Measurements from ENCODE around the gene CTNS.

The CTNS gene

GRCh38 chr17:3663102-3664011 is 26.8 kb downstream of the CTNS start:
- H3K27ac Mint-ChIP-seq, result no peak overlapping the region
- H3K27me3 Mint-ChIP-seq, result no peaks in the 10 kb centered on the region
- H3K4me3 Mint-ChIP-seq, result no peak overlapping the region
- no peaks in the 10 kb centered on the region for H3K9me3 Mint-ChIP-seq (ENCODE audit: low read depth)
- no peaks in the 10 kb centered on the region for H3K36me3 Mint-ChIP-seq
- peaks cover 11% of the 10 kb centered on the region for H3K4me1 Mint-ChIP-seq (ENCODE audit: low read depth)

GRCh38 chr17:3665834-3666233 is 29.3 kb downstream of the CTNS start:
- Mint-ChIP-seq H3K27ac (no peak overlapping the region), H3K9me3 (ENCODE audit: low read depth) (no peaks in the 10 kb centered on the region), H3K27me3 (no peaks in the 10 kb centered on the region), H3K4me3 (peak overlapping the region; percentile 61), H3K4me1 (ENCODE audit: low read depth) (peaks cover 22% of the 10 kb centered on the region), H3K36me3 (no peaks in the 10 kb centered on the region)

GRCh38 chr17:3666516-3666915 is 30.0 kb downstream of the CTNS start:
- Mint-ChIP-seq H3K9me3 (ENCODE audit: low read depth) (no peaks in the 10 kb centered on the region), H3K4me1 (ENCODE audit: low read depth) (peaks cover 23% of the 10 kb centered on the region), H3K27me3 (no peaks in the 10 kb centered on the region), H3K4me3 (peak overlapping the region; percentile 82), H3K36me3 (no peaks in the 10 kb centered on the region), H3K27ac (no peak overlapping the region)

- no peaks in the 10 kb centered on the region for H3K27me3 Mint-ChIP-seq
- H3K4me1 Mint-ChIP-seq (ENCODE audit: low read depth), result peaks cover 24% of the 10 kb centered on the region
- H3K4me3 Mint-ChIP-seq, result peak overlapping the region; percentile 96
- H3K9me3 Mint-ChIP-seq (ENCODE audit: low read depth), result no peaks in the 10 kb centered on the region
- H3K27ac Mint-ChIP-seq, result peak overlapping the region; percentile 64
- H3K36me3 Mint-ChIP-seq, result peaks cover 2% of the 10 kb centered on the region
Measured at GRCh38 chr17:3667366-3668278, 31.1 kb downstream of the CTNS start.

- Mint-ChIP-seq H3K27ac (peak within 1 kb of the TSS; percentile 93), H3K9me3 (ENCODE audit: low read depth) (no peaks in the 10 kb centered on the region), H3K27me3 (no peaks in the 10 kb centered on the region), H3K4me3 (peak within 1 kb of the TSS; percentile 96), H3K36me3 (peaks cover 2% of the 10 kb centered on the region), H3K4me1 (ENCODE audit: low read depth) (peaks cover 24% of the 10 kb centered on the region)
Measured at GRCh38 chr17:3668279-3669084, 31.9 kb downstream of the CTNS start, which contains the start of the genes EMC6 and TAX1BP3. EMC6 (plus strand) TSS chr17:3668812; CDS start chr17:3669147, 335 bp downstream. TAX1BP3 (minus strand) TSS chr17:3668578; CDS start chr17:3668526, 52 bp downstream.

GRCh38 chr17:3669085-3669347 is 32.5 kb downstream of the CTNS start:
- Mint-ChIP-seq H3K4me1 (ENCODE audit: low read depth) (peaks cover 24% of the 10 kb centered on the region), H3K4me3 (peak overlapping the region; percentile 96), H3K36me3 (peaks cover 2% of the 10 kb centered on the region), H3K27me3 (no peaks in the 10 kb centered on the region), H3K27ac (peak overlapping the region; percentile 93), H3K9me3 (ENCODE audit: low read depth) (no peaks in the 10 kb centered on the region)

GRCh38 chr17:3669548-3669947 is 33.0 kb downstream of the CTNS start:
- Mint-ChIP-seq H3K27me3 (no peaks in the 10 kb centered on the region), H3K27ac (peak overlapping the region; percentile 93), H3K36me3 (peaks cover 2% of the 10 kb centered on the region), H3K4me1 (ENCODE audit: low read depth) (peaks cover 24% of the 10 kb centered on the region), H3K9me3 (ENCODE audit: low read depth) (no peaks in the 10 kb centered on the region), H3K4me3 (peak overlapping the region; percentile 96)

GRCh38 chr17:3672571-3672970 is 36.0 kb downstream of the CTNS start:
- H3K27ac Mint-ChIP-seq, result no peak overlapping the region
- H3K9me3 Mint-ChIP-seq (ENCODE audit: low read depth), result no peaks in the 10 kb centered on the region
- no peak overlapping the region for H3K4me3 Mint-ChIP-seq
- H3K4me1 Mint-ChIP-seq (ENCODE audit: low read depth), result peaks cover 16% of the 10 kb centered on the region
- H3K27me3 Mint-ChIP-seq, result no peaks in the 10 kb centered on the region
- peaks cover 4% of the 10 kb centered on the region for H3K36me3 Mint-ChIP-seq

GRCh38 chr17:3675886-3676285 is 39.3 kb downstream of the CTNS start:
- peaks cover 2% of the 10 kb centered on the region for H3K4me1 Mint-ChIP-seq (ENCODE audit: low read depth)

GRCh38 chr17:3678095-3678820 is 41.7 kb downstream of the CTNS start:
- no peak overlapping the region for H3K27ac Mint-ChIP-seq
- peaks cover 2% of the 10 kb centered on the region for H3K36me3 Mint-ChIP-seq
- H3K27me3 Mint-ChIP-seq, result no peaks in the 10 kb centered on the region
- peaks cover 5% of the 10 kb centered on the region for H3K4me1 Mint-ChIP-seq (ENCODE audit: low read depth)
- no peaks in the 10 kb centered on the region for H3K9me3 Mint-ChIP-seq (ENCODE audit: low read depth)
- H3K4me3 Mint-ChIP-seq, result no peak overlapping the region

More at GRCh38 chr17:3675886-3676285, 39.3 kb downstream of the CTNS start:
- Mint-ChIP-seq H3K27ac (no peak overlapping the region), H3K9me3 (ENCODE audit: low read depth) (no peaks in the 10 kb centered on the region), H3K27me3 (no peaks in the 10 kb centered on the region), H3K4me3 (no peak overlapping the region), H3K36me3 (peaks cover 4% of the 10 kb centered on the region)

- H3K4me3 Mint-ChIP-seq, result no peak overlapping the region
- H3K36me3 Mint-ChIP-seq, result peaks cover 2% of the 10 kb centered on the region
- no peaks in the 10 kb centered on the region for H3K27me3 Mint-ChIP-seq
- H3K9me3 Mint-ChIP-seq (ENCODE audit: low read depth), result no peaks in the 10 kb centered on the region
- peaks cover 6% of the 10 kb centered on the region for H3K4me1 Mint-ChIP-seq (ENCODE audit: low read depth)
- no peak overlapping the region for H3K27ac Mint-ChIP-seq
Measured at GRCh38 chr17:3678821-3679530, 42.4 kb downstream of the CTNS start.

- H3K36me3 Mint-ChIP-seq, result peaks cover 1% of the 10 kb centered on the region
- H3K27ac Mint-ChIP-seq, result no peak overlapping the region
- no peaks in the 10 kb centered on the region for H3K27me3 Mint-ChIP-seq
- H3K9me3 Mint-ChIP-seq (ENCODE audit: low read depth), result no peaks in the 10 kb centered on the region
- H3K4me3 Mint-ChIP-seq, result no peak overlapping the region
- H3K4me1 Mint-ChIP-seq (ENCODE audit: low read depth), result peaks cover 6% of the 10 kb centered on the region
Measured at GRCh38 chr17:3679531-3680126, 43.1 kb downstream of the CTNS start.

GRCh38 chr17:3681057-3681456 is 44.5 kb downstream of the CTNS start:
- H3K4me1 Mint-ChIP-seq (ENCODE audit: low read depth), result peaks cover 6% of the 10 kb centered on the region
- no peaks in the 10 kb centered on the region for H3K27me3 Mint-ChIP-seq
- H3K27ac Mint-ChIP-seq, result no peak overlapping the region
- no peak overlapping the region for H3K4me3 Mint-ChIP-seq
- H3K36me3 Mint-ChIP-seq, result no peaks in the 10 kb centered on the region
- no peaks in the 10 kb centered on the region for H3K9me3 Mint-ChIP-seq (ENCODE audit: low read depth)

All from activated naive CD8-positive, alpha-beta T cell (primary cell).